Left renal cortex interstitium (tissue), 4 donors: ENCODE results near the gene MSH3. TPM values are rescaled to one million over a fixed set of nuclear protein-coding genes. Genes with fewer than 3 reads are reported as not detected.
"Not testable (repeated sequence)": the region's sequence is repeated elsewhere in the genome, so short reads cannot be mapped to it uniquely, and the experiment has no call there.

ENCODE experiments used
- DNase-seq, 4 donors: peaks; one replicate each; pipeline ENCODE4 v3.0.0-alpha.2; 2013; ENCODE audit warnings: low read depth in 4 of 4, low spot score in 2 of 4, missing footprints in 1 of 4
- polyA plus RNA-seq, 4 donors: library from polyadenylated mRNA; unstranded; fragments of 120-200 nt; gene quantifications; one replicate each; pipeline ENCODE4 v1.2.1, GENCODE V29; 2013; ENCODE audit not compliant: insufficient read length in 4 of 4

MSH3 gene
- polyA plus RNA-seq, 4 donors, result 18.6 to 24.0 (median 21.3) TPM

DNA sequence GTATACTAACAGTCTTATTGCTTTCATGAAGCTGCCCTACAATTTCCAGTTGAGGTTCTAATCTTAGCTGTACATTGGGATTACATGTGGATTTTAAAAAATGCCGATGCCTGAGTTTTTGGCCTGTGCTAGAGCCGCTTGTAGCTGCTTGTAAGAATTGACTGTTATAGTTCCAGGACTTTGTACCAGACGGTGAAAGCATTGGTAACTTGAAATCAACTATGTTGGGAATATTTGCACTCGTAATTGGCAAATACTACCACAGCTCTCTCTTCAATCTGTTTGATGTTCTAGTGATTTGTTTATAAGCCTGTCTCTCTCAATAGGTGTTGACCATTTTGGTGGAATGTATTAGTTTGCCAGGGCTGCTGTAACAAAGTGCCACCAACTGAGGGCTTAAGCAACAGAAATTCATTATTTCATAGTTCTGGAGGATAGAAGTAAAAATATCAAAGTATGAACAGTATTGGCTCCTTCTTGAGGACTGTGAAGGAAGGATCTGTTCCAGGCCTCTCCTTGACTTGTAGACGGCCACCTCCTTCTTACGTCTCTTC lies 50.8 kb downstream of the MSH3 start:
- DNase-seq, result no peak

DNA sequence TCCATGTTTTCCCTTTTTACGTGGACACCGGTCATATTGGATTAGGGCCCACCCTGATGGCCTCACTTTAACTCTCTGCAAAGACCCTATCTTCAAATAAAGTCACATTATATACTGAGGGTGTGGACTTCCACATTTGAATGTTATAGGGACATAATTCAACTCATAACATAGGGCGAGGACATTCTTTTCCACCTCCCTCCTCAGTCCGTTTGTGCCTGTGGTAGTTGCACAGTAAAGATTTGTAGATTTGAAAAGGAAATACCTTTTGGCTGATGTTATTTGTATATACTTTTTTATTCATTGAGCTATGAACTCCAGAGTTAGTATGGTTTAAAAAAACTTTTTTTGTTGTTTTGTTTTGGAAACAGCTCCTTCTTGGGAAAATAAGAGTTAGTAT lies 51.3 kb downstream of the MSH3 start:
- no peak for DNase-seq

- DNase-seq, result no peak
Measured at GRCh38 chr5:80706835-80707447, 52.5 kb downstream of the MSH3 start.

DNA sequence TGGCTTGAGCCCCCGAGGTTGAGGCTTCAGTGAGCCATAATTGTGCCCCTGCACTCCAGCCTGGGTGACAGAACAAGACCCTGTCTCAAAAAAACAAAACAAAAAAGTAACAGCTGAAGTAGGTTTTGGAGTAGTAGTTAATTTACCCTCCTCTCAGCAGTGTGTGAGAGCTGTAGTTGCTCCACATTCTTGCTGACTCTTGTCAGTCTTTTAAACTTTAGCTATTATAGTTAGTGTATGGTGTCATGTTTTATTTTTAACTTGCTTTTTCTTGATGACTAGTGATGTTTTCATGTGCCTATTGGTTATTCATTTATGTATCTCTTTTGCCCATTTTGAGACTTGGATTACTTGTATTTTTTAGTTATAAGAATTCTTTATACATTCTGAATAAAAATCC lies 53.2 kb downstream of the MSH3 start:
- no peak for DNase-seq

- DNase-seq, result no peak
Measured at GRCh38 chr5:80711216-80711615, 56.8 kb downstream of the MSH3 start.

- no peak for DNase-seq
Measured at GRCh38 chr5:80711938-80712337, 57.5 kb downstream of the MSH3 start.

DNA sequence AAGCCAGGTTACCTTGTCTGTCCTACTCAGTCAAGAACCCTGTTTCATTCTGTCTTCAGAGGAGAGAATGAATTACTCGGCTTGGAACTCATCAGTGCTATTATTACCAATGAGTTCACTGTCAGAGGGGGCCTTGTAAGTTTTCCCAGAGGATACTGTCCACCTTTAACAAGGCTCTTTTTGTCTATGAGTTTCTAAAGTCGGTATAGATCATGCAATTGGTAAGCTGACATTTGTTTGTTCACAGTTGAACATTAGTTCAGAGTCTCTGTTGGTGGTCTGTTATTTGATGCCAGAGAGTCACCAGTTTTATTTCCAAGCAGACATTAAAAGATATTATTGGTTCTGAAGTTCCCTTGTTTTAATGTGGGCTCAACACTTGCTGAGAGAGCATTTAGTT lies 58.5 kb downstream of the MSH3 start:
- DNase-seq, result no peak

GRCh38 chr5:80713631-80714030 lies 59.2 kb downstream of the MSH3 start:
- DNase-seq, result no peak

- DNase-seq, result no peak
Measured at GRCh38 chr5:80714570-80715298, 60.3 kb downstream of the MSH3 start.

DNA sequence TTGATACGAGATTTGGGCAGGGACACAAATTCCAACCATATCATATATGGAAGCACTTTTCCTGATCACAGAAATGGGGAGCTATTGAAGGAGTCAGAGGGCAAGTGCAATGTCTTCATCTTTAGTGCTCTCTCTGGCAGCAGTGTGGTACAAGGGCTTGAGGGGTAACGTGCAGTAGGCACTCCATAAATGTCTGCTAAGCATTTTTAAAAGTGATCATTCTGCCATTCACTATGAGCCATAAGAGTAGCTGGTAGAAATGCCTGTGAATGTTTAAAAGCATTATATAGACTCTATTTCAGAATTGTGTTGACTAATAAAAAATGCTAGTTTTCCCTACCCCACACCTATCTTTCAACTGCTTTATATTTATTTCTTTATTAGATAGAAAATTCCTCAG lies 61.4 kb downstream of the MSH3 start:
- no peak for DNase-seq

DNA sequence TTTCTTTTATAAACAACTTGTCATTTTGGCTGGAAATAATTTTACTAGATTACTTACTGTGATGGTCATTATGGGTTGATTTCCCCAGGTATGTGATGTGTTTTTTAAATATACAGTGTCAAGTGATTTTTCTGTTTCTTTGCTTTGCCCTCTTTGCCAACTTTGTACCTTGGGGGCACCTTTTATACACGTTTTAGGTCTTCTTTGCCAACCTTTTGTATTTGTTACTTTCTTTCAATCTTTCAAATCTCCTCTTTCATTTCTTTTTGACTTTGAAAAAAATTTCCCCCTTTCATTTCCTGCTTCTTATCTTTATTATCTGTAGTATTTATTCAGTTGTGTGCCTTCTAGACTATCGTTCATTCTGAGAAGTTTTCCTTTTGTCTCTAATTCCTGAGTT lies 65.7 kb downstream of the MSH3 start:
- no peak for DNase-seq

GRCh38 chr5:80722916-80723315 lies 68.5 kb downstream of the MSH3 start:
- no peak for DNase-seq

GRCh38 chr5:80725446-80725845 lies 71.0 kb downstream of the MSH3 start:
- DNase-seq, result no peak

GRCh38 chr5:80736730-80737129 lies 82.3 kb downstream of the MSH3 start:
- no peak for DNase-seq

GRCh38 chr5:80738466-80738865 lies 84.0 kb downstream of the MSH3 start:
- no peak for DNase-seq

DNA sequence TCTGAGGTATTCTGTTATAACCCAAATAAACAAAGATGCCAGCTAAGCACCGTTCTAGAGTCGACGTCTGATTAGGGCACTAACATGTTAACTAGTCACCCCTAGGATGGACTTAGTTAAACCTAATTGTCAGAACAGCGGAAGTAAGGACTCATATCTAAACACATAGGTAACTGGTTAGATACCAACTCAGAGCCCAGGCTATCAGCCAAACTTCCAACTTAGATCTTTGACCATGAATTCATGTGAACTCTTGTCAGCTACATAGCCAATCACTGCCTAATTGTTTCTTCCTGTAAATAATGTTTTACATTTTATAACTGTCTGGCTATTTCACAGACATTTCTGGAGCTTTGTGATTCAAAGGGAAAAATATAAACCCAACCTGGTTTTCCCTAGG lies 84.6 kb downstream of the MSH3 start:
- DNase-seq, result no peak

DNA sequence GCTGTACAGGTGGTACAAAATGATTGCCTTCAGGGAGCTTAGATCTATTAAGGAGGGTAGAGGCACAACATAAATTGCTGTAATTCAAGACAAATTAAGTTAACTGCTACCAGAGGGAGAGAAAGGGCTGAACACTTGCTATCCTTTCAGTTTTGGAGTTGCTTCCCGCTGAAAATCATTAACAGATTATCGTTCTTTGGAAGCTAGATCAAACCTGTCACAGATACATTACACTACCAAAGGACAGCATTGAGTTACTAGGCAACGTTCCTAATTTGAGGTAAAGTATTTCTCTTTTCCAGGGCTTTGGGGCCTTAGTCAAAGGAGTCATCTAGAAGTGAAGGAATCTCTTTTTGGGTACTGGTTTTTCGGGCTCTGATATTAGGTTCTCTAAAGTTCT lies 85.0 kb downstream of the MSH3 start:
- no peak for DNase-seq

DNA sequence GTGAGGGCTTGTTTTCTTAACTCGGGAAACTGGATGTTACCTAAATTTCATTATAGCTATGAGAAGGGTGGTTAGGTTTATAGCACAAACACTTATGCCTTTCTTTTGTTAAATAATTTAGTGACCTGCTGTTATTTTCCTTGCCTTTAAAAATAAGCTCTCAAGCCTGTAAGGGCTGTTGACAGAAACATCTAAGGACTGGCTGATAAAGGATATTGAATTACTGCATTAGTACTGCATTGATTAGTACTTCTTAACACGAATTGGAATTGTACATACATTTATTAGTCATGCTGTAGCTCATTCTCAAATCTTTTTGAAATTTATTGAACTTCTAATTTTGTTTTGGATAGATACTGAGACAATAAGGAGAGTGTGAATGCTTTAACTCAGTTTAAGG lies 85.4 kb downstream of the MSH3 start:
- no peak for DNase-seq

GRCh38 chr5:80740488-80740887 lies 86.0 kb downstream of the MSH3 start:
- not testable (repeated sequence) for DNase-seq

GRCh38 chr5:80740999-80741398 lies 86.5 kb downstream of the MSH3 start:
- no peak for DNase-seq

GRCh38 chr5:80744149-80744548 lies 89.7 kb downstream of the MSH3 start:
- no peak for DNase-seq

DNA sequence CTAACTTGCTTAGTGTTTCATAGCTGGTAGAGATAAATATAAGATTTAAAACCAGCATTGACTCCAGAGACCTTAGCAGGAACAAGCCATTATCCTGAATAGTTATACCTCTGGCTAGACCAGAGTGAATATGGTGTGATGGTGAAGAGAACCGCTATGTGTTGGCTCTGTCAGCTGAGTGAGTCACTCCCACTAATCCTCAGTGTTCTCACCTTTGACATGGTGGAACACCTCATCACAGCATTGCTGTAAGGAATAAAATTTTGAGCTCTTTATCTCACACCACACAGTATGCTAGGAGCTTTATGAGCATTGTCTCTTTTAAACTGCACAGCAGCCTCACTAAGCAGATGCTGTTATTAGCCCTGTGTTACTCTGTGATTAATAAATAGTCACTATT lies 91.0 kb downstream of the MSH3 start:
- DNase-seq, result no peak
